ENCODE results near the gene TNFSF13. TPM values are rescaled to one million over a fixed set of nuclear protein-coding genes. Genes with fewer than 3 reads are reported as not detected.

Gene TNFSF13
- total RNA-seq, 1 experiment from 2014 or later: 3.2 TPM

- TF ChIP-seq FOXP4 (CRISPR knock-in tag; IDR thresholded peaks at IDR 0.05) (0 out of 2 replicates have a peak, but pooled peaks have one; percentile 58), ETV6 (CRISPR knock-in tag; IDR thresholded peaks at IDR 0.05) (no peak), NR3C1 (CRISPR knock-in tag; conservative IDR thresholded peaks at IDR 0.05; ENCODE audit: low read depth) (0 out of 2 replicates have a peak, but pooled peaks have one; percentile 40), ZNF281 (CRISPR knock-in tag; IDR thresholded peaks at IDR 0.05) (no peak)
These were observed 2.6 kb downstream of the TNFSF13 start (continued) for GRCh38 chr17:7561028-7561575.

- Mint-ChIP-seq H3K9me3 (no peaks in the 10 kb centered on the region), H3K36me3 (peaks cover 25% of the 10 kb centered on the region), H3K27ac (peak within 1 kb of the TSS; percentile 97), H3K4me1 (peaks cover 49% of the 10 kb centered on the region), H3K4me3 (peak within 1 kb of the TSS; percentile 94), H3K27me3 (ENCODE audit: low read depth) (no peaks in the 10 kb centered on the region)
- ChIA-PET CTCF (interaction anchor here (1.0 to 3.6 kb wide), 19 partner anchors 9 to 516 kb away, joined by 3 to 79 read pairs (median 12); partner anchors contain the start of genes ACAP1, CD68, CHRNB1 and FXR2), POLR2A (interaction anchor here (1.0 to 1.8 kb wide), 5 partner anchors 10 to 126 kb away, joined by 3 to 8 read pairs (median 4); partner anchors contain the start of genes MPDU1, SOX15, TP53 and WRAP53)
- DNase-seq (ENCODE audit: low spot score): peak; percentile 89
- ATAC-seq: peak; percentile 25
- TF ChIP-seq ZNF232 (CRISPR knock-in tag; IDR thresholded peaks at IDR 0.05) (no peak), FOXK1 (CRISPR knock-in tag; IDR thresholded peaks at IDR 0.05) (peak; percentile 48; the same call in 1 of the 2 replicates), ZNF416 (CRISPR knock-in tag; IDR thresholded peaks at IDR 0.05) (0 out of 2 replicates have a peak, but pooled peaks have one; percentile 16), E2F1 (CRISPR knock-in tag; IDR thresholded peaks at IDR 0.05) (no peak), ELF4 (CRISPR knock-in tag; IDR thresholded peaks at IDR 0.05; ENCODE audit: low read depth) (no peak), ZBTB21 (CRISPR knock-in tag; IDR thresholded peaks at IDR 0.05; ENCODE audit: borderline replicate concordance) (peak; percentile 25; the same call in 1 of the 2 replicates), NR2C2 (CRISPR knock-in tag; IDR thresholded peaks at IDR 0.05) (no peak), ZNF281 (CRISPR knock-in tag; IDR thresholded peaks at IDR 0.05) (no peak), IRF2 (CRISPR knock-in tag; IDR thresholded peaks at IDR 0.05; ENCODE audit: borderline replicate concordance, low read depth) (no peak), E2F5 (CRISPR knock-in tag; IDR thresholded peaks at IDR 0.05) (peak; percentile 88), USF2 (CRISPR knock-in tag; IDR thresholded peaks at IDR 0.05) (peak; percentile 49), ZNF317 (CRISPR knock-in tag; IDR thresholded peaks at IDR 0.05; ENCODE audit: borderline replicate concordance, low read depth) (no peak), ZNF423 (CRISPR knock-in tag; IDR thresholded peaks at IDR 0.05) (no peak), PREB (CRISPR knock-in tag; IDR thresholded peaks at IDR 0.05; ENCODE audit: borderline replicate concordance) (no peak), E2F4 (CRISPR knock-in tag; IDR thresholded peaks at IDR 0.05; ENCODE audit: borderline replicate concordance, low read depth) (0 out of 2 replicates have a peak, but pooled peaks have one; percentile 32), CREM (CRISPR knock-in tag; IDR thresholded peaks at IDR 0.05) (peak; percentile 94), SP1 (CRISPR knock-in tag; conservative IDR thresholded peaks at IDR 0.05) (no peak; the same call in 1 of the 2 replicates)
These were observed 3.1 kb downstream of the TNFSF13 start, which contains the start of gene SENP3 for GRCh38 chr17:7561589-7562207. SENP3 (plus strand) TSS chr17:7561919; CDS start chr17:7563077, 1,158 bp downstream.
